Uterine smooth muscle cell (primary cell): ENCODE data around the gene RNF149. TPM values are rescaled to one million over a fixed set of nuclear protein-coding genes. Genes with fewer than 3 reads are reported as not detected.

Source experiments
- total RNA-seq: library from RNA; depleted of rRNA; stranded (reverse); fragments of >200 nt; gene quantifications from 2 replicates; pipeline ENCODE4 v1.2.3, GENCODE V29; 2014

The RNF149 gene, protein sequence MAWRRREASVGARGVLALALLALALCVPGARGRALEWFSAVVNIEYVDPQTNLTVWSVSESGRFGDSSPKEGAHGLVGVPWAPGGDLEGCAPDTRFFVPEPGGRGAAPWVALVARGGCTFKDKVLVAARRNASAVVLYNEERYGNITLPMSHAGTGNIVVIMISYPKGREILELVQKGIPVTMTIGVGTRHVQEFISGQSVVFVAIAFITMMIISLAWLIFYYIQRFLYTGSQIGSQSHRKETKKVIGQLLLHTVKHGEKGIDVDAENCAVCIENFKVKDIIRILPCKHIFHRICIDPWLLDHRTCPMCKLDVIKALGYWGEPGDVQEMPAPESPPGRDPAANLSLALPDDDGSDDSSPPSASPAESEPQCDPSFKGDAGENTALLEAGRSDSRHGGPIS
- 89.7 and 94.5 TPM in 2 replicates for total RNA-seq

DNA sequence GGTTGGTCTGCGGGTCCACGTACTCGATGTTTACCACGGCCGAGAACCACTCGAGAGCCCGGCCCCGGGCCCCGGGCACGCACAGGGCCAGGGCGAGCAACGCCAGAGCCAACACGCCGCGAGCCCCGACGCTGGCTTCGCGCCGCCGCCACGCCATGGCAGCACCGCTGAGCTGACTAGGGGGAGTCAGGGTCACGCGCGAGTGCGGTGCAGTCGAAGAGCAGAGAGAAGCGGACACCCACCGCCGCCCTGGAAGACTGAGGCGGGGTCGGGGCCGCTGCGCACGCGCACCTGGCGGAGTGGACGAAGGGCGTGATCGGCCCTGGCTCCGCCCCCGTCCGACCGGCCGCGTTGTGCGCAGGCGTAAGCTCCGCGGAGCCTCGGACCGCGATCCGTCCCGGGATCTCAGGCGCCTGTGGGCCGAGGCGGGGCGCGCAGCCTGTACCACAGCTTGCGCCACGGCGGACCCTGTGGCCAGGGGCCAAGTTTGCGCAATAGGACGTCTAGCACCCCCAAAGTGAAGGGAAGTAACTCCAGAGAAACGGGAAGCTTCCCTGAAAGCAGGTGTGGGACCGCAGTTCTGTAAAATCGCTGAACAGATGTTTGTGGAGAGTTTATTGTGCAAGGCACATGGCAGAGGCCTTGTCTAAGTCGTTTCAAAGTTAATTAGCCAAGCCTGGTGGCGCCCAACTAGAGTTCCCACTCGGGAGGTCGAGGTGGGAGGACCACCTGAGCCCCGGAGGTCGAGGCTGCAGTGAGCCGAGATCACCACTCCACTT is at the start of gene RNF149:
TSS of gene RNF149 (minus strand) at position 270 of the 779 bp plus-strand sequence. CDS start at position 157, 113 bp downstream.

DNA sequence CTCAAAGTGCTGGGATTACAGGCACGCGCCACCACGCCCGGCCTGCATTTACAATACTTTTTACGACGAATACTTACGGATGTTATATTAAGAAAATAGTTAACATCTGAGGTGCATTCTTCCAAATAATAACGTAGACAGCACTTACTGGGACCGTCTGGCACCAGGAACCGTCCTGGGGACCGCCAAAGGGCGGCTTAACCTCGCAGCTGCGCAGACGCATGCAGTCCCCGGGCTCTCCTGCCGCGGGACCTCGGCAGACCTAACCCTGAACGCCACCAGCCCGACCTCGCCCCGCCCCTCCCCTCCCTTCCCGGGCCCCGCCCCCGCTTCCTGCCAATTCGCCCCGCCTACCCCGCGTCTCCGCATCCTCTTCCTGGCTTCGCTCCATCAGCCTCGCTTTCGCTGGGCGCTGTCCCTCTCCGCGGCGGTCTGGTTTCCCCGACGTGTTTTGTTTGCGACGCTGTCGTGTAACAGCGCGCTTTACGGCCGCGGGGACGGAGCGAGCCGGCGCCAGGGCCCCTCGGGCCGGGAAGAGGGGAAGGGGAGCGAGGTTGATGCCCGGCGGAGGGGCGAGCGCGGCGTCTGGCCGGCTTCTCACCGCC is 56.0 kb downstream of the RNF149 start, which contains the start of gene CNOT11:
TSS of gene CNOT11 (plus strand) at position 479 of the 605 bp plus-strand sequence. CDS start at position 558, 79 bp downstream.

Other genes starting within 250 kb of the RNF149 start
- gene TBC1D8, start 157.3 kb downstream of the RNF149 start, total RNA-seq = 8.4 and 10.3 TPM in 2 replicates
- gene CNOT11, start 55.8 kb downstream of the RNF149 start, total RNA-seq = 18.0 and 21.0 TPM in 2 replicates
- gene CREG2, start 78.8 kb upstream of the RNF149 start, total RNA-seq = 3.9 and 5.2 TPM in 2 replicates
- 4.5 and 15.3 TPM in 2 replicates for gene RFX8, start 166.4 kb upstream of the RNF149 start, total RNA-seq